ENCODE measurements around the gene KCNC3.

Gene KCNC3

DNA sequence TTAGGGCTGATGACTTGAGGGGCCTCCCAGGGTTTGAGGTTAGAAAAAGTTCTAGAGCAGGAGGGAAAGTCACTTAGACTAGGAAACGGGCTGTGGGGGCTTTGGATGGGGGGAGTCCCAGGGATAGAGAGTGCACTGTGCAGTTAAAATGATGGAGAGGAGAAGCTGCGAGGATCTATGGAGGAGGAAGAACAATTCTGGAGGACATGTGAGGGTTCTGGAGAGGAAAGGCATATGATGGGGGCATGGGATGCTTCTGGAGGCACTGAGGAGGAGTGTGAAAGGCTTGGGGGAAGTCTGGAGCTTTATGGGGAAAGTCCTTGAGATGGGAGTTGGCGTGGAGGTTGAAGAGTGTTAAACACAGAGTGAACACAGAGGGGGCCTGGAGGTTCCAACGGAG is 2.2 kb downstream of the KCNC3 start:
- no peak for DNase-seq

DNA sequence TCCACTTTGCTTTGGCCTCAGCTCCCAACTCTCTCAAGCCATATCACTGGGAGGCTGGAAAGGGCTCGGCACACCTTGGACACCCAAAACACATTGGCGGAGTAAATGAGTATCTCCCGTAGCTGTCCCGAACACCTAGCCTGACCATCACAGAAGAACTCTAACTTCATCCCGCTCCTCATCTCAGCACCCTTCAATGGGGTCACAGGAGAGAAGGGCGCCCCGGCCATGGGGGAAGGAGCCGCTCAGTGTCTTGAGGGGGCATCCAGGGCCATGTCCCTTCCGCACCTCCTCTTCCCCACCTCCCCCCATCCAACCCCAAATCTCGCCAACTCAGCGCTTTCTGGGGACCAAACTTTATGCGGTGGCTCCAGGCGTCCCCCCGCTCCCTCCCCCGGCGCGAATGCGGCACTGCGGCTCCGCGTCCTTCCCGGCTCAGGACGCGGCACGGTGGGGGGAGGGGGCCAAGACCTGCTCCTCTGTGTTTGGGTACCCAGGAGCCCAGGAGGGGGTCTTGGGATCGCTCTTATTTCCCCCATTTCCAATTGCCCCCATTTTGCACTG is 3.0 kb downstream of the KCNC3 start:
- no peak for DNase-seq

DNA sequence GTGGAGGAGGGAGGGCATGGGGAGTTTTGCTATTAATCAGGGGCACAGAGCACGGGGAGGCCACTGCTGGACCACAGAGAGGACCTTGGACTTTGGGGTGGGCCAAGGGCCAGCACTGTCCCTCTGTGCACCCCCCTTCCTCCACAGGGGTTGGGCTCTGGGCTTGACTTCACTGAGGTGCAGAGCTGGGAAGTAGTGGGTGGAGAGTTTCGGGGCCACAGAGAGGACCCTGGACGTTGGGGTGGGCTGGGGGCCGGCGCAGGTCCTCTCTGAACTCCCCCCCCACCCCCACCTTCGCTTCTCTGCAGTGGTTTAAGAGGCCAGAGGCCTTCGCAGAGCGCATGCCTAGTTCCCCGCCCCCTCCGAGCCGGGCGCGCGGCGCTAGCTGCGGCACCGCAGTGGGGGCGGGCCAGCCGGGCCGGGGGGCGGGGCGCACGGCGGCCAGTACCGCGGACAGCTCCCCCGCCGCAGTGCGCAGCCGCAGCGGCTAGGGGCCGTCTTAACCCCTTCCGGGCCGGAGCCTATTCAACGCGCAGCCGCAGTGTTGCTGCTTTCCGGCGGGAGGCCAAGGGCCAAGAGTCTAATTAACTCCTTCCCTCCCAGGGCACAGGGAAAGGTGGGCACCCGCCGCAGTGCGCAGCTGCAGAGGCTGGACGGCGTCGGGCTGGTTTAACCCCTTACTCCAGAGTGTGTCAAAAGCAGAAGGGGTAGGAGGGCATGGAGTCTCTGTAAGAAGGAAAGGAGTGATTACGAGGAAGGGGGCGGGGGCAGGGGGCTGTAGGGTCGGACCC is 3.7 kb downstream of the KCNC3 start:
- peak; percentile 27 to 74 (median 56) for DNase-seq

GRCh38 chr19:50324331-50324730 is 4.8 kb downstream of the KCNC3 start:
- DNase-seq, result no peak

GRCh38 chr19:50323782-50324133 is 5.4 kb downstream of the KCNC3 start:
- no peak for DNase-seq

- DNase-seq, result no peak
These were observed 6.0 kb downstream of the KCNC3 start for GRCh38 chr19:50322931-50323781.

DNA sequence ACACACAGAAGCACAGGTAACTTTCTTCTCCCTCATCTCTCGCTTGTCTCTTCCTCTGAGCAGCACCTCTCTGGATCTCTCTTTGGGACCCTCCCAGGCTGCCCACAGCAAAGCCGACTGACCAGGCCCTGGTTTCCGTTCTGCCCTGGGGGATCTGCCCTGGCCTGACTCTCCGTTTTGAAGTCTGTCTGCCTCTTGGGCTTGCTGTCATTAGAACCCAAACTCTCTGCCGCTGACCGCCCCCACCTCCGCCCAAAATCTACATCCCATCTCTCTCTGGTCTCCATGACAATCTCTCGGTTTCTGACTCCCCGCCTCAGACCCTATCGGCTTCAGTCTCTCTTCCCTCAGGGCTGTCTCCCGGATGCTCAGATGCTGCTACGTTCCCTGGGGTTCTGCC is 6.9 kb downstream of the KCNC3 start:
- DNase-seq, result no peak

DNA sequence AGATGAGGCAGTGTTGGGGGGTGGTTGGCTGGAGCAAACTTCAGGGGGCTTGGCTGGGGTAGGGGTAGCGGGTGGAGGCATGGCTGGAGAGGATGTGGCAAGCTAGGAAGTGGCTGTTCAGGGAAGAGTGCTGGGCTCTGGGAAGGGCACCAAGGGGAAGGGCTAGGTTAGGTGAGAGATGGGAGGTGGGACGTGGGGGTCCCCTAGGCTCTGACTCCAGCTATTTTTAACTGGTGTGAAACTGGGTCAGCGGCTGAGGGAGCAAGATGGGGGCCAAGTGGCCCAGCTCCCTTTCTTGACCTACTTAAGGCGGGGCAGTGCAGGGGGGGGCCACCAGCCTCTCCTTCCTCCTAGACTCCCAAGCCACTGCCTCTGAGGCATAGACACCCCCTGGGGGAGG is 7.3 kb downstream of the KCNC3 start:
- DNase-seq, result no peak

DNA sequence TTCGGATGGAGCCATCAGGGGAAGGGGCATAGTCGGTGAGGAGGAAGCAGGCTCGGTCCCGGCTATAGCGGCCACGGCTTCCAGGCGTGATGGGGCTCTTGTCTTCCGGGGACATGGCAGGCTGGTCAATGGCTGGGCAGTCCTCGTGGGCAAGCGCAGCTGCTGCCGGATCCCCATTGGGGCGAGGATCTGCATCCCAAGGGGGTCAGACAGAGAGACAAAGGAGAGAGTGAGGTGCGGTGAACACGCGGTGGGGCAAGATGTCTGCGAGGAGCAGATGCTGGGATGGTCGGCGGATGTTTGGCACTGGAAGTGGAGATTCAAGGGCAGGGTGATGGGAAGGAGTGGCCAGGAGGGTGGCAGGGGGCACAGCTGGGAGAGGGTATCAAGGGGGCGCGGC is 8.6 kb downstream of the KCNC3 start:
- DNase-seq, result no peak

- no peak for DNase-seq
These were observed 9.1 kb downstream of the KCNC3 start for GRCh38 chr19:50320051-50320450.

GRCh38 chr19:50319156-50319555 is 10.0 kb downstream of the KCNC3 start:
- no peak for DNase-seq

DNA sequence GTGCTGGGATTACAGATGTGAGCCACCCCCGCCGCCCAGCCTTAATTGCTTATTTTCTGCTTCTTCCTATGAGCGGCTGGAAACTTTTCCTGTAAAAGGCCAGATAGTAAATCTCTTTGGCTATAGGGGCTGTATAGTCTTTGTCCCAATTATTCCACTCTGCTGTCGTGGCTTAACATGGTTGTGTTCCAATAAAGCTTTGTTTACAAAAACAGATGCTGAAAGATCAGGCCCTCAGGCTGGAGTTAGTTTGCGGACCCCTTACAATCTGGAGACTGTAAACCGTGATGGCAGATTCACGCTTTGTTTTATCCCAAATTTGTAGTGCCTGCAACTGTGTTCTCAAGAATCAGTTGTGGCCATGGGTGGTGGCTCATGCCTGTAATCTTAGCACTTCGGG is 10.7 kb downstream of the KCNC3 start:
- DNase-seq, result no peak

DNA sequence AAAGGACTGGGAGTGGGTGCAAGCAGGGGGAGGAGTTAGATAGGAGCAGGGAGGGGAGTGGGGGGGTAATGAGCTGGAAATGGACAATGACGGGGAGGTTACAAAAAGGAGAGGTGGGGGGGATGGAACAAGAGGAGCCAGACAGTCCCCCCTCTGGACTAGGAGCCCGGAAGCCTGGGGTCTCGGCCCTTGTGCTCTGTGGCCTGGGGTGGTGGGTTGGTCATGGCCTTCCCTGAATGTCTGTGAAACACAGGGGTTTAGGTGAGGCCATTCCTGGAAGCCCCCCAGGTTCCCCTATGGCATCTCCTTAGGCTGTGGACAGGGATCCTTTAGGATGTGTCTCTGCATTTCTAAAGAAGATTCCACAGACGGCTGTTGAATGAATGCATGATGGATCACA is 12.1 kb downstream of the KCNC3 start:
- no peak for DNase-seq

- peak in 1 of 5 donors; percentile 31 for DNase-seq
These were observed 13.3 kb downstream of the KCNC3 start for GRCh38 chr19:50315773-50316448.

DNA sequence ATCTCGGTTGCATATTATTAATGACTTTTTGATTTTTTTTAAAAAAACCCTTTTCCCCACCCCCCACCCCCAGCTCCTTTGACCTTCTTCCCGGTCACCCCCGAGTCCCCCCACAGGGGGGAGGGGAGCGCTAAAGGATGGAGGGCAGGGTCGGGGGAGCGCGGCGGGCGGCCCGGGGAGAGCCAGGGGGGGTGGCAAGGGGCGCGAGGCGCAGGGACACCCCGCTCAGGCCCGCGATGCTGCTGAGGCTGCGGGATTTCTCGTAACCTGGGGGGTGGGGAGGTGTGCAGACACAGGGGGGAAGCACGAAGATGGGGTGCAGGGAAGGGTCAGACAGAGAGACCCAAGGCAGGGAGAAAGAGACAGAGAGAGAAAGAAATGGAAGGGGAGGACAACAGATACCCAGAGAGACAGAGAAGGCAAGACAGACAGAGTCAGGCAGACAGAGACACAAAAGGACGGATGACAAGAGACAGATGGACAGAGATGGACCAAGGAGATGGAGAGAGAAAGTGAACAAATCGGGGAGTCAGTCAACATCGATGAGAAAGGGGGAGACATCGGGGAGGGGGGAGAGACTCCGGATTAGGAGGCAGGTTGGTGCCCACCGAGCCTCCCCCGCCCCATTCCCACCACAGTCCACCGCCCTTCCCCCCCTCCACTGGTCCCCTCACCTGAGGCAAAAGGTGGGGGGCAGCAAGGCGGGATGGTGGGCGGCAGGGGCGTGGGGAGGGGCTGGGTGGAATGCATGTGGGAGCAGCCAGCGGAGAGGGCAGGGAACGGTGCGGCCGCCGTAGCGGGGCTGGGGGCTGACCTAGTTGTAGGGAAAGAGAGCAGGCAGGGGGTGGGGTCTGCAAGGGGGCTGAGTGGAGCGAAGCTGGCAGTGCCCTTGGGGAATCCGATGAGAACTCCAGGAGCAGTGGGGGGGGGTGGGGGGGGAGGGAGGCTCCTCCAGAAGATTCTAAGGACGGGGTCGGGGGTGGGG is 14.2 kb downstream of the KCNC3 start:
- no peak for DNase-seq

DNA sequence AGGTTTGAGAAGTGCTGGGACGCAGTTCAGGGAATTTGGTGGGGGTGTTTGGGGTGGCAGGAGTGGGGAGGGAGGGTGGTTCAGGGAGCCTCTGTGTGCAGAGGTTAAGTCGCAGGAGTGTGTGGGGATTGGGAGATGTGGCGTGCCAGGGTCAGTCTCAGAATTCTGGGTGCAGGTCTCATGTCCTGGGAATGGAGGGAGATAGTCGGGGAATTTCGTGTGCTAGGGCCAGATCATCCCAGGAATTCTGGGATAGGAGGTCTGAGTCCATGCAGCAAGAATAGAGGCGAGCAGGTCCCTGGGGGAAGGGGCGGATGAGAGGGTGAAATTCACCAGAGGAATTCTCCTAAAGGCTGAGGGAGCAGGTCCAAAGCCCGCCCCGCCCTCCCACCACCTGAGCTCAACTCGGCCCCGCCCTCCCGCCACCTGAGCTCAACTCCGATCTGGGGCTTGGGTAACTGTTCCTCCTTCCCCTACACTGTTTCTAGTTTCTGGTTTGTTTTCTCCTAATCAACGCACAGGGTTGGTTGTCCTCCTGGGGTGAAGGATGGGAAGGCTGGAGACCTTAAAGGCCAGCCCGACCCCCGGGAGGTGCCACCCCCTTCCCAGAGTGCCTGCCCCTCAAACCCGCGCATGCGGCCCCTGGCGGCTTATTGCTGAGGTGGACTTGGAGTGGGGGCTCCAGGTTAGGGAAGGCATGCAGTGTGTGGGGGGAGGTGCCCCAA is 15.2 kb downstream of the KCNC3 start:
- no peak for DNase-seq

- DNase-seq, result no peak
These were observed 16.0 kb downstream of the KCNC3 start for GRCh38 chr19:50312967-50313811.

DNA sequence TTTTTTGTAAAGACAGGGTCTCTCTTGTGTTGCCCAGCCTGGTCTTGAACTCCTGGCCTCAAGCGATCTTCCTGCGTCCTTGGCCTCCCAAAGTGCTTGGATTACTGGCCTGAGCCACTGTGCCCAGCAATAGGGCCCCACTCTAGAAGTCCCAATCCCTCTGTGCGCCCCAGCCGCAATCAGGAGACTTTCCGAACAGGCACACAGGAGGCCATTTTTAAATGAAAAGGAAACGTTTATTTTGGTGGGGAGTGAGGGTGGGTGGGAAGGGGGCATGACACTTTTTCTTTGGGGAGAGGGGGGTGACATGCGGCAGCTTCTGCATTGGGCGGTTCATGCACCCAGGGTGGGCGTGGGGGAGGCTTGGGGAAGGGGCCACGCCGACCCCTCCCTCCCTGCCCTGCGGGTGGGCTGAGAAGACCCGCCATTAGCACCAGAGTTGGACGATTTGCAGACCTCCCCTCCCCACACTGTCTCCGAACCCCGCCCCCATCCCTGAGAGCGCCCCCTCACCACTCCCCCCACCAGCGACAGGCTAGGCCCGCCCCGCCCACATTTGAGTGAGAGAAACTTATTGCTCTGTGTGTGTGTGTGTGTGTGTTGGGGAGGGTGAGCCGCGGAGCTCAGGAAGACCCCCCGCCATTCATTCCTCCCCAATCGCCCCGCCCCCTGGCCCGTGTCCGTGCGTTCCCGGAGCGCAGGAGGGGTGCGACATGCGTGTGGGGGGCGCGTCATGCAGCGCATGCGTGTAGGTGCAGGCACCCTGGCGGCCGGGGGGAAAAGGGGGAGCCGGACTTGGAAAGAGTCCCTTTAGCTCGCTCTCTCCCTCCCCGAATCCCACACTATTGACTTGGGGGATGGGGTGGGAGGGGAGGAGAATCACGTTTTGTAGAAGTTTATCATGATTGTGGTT is 17.2 kb downstream of the KCNC3 start:
- DNase-seq, result no peak
